Endothelial cell of umbilical vein (primary cell): ENCODE data around the gene TMEM19. TPM values are rescaled to one million over a fixed set of nuclear protein-coding genes. Genes with fewer than 3 reads are reported as not detected.

Experiments used
- BruUV-seq: library from RNA; stranded (reverse); fragments of 400-500 nt; replicated peaks from 2 replicates; lab custom pipeline; 2021; lab: Mats Ljungman, UMichigan
- CTCF ChIA-PET: fragments of 300-600, 350-600 bp; sonication (Branson Sonifier 250); formaldehyde crosslinking; loops from one replicate; lab custom pipeline; 2021; ENCODE audit warnings: antibody characterized with exemption, inconsistent platforms; lab: Charles Lee
- POLR2A ChIA-PET: fragments of 300-600, 350-600 bp; sonication (Branson Sonifier 250); formaldehyde crosslinking; loops from one replicate; lab custom pipeline; 2021; ENCODE audit warnings: antibody characterized with exemption, inconsistent platforms; lab: Charles Lee
- DNase-seq: peaks from one replicate; pipeline ENCODE4 v3.0.0-alpha.2; 2011; ENCODE audit warnings: low read depth, low spot score
- FAIRE-seq: peaks from 2 replicates; lab custom pipeline; 2011; peaks lifted over from hg19 to GRCh38; lab: Jason Lieb, UNC
- H2AFZ ChIP-seq: 2 replicates; pipeline ENCODE4 v1.6.0; 2012; ENCODE audit warnings: low read depth, low read length, control low read depth, inconsistent platforms
- H3K27ac ChIP-seq: 2 replicates; pipeline ENCODE4 v1.5.1; 2011; ENCODE audit warnings: low read depth, mild to moderate bottlenecking, control low read depth, low read length, moderate library complexity; ENCODE audit not compliant: insufficient read depth
- H3K27me3 ChIP-seq, 2 experiments: 2 replicates each; pipeline versions ENCODE4 v1.6.0 to v1.6.1; 2011; ENCODE audit warnings: low read length in 2 of 2, mixed read lengths in 1 of 2; ENCODE audit not compliant: control insufficient read depth in 2 of 2, insufficient read depth in 2 of 2
- H3K36me3 ChIP-seq, 2 experiments: 2 replicates in 1 of 2; 3 replicates in 1 of 2; pipeline ENCODE4 v1.5.1; 2011; ENCODE audit warnings: low read length in 2 of 2, mild to moderate bottlenecking in 1 of 2, moderate library complexity in 1 of 2; ENCODE audit not compliant: control insufficient read depth in 2 of 2, insufficient read depth in 2 of 2; ENCODE audit errors: extremely low read depth in 1 of 2
- H3K4me1 ChIP-seq: 3 replicates; pipeline ENCODE4 v1.5.1; 2011; ENCODE audit warnings: mild to moderate bottlenecking, low read length; ENCODE audit not compliant: control insufficient read depth, insufficient read depth; ENCODE audit errors: extremely low read depth
- H3K4me2 ChIP-seq: 2 replicates; pipeline ENCODE4 v1.6.1; 2011; ENCODE audit warnings: low read length, control low read depth, mixed read lengths; ENCODE audit not compliant: insufficient read depth
- H3K4me3 ChIP-seq, 3 experiments: fragments of 200-600 bp in 1 of 3; sonication (generic), shearing (Covaris generic) in 1 of 3; replicated peaks in 1 of 3; 2 replicates each; pipeline ENCODE4 v1.5.1; 2011 to 2016; ENCODE audit warnings: control low read depth in 3 of 3, low read length in 3 of 3, mild to moderate bottlenecking in 2 of 3, inconsistent platforms in 1 of 3, low read depth in 1 of 3, moderate library complexity in 1 of 3; ENCODE audit not compliant: insufficient read depth in 1 of 3
- H3K79me2 ChIP-seq: 2 replicates; pipeline ENCODE4 v1.6.0; 2012; ENCODE audit warnings: low read length, inconsistent platforms; ENCODE audit not compliant: control insufficient read depth, insufficient read depth
- H3K9ac ChIP-seq: replicated peaks from 2 replicates; pipeline ENCODE3; 2011; ENCODE audit warnings: low read length, control low read depth; ENCODE audit not compliant: insufficient read depth; ENCODE audit errors: extremely low read depth
- H3K9me1 ChIP-seq: replicated peaks from 3 replicates; pipeline ENCODE4 v1.6.0; 2011; ENCODE audit warnings: mild to moderate bottlenecking, low read length; ENCODE audit not compliant: control insufficient read depth, insufficient read depth; ENCODE audit errors: extremely low read depth
- H3K9me3 ChIP-seq: replicated peaks from 2 replicates; pipeline ENCODE4 v1.5.1; 2012; ENCODE audit warnings: low read length, inconsistent platforms; ENCODE audit not compliant: control insufficient read depth, insufficient read depth
- H4K20me1 ChIP-seq: replicated peaks from 2 replicates; pipeline ENCODE3; 2011; ENCODE audit warnings: mild to moderate bottlenecking, low read length; ENCODE audit not compliant: control insufficient read depth, insufficient read depth; ENCODE audit errors: extremely low read depth
- CTCF ChIP-seq, 2 donors: IDR thresholded peaks; 1 replicate in 1 of 2; 2 replicates in 1 of 2; pipeline ENCODE4 v1.5.1; 2011; ENCODE audit warnings: low read length in 2 of 2, mild to moderate bottlenecking in 2 of 2, moderate library complexity in 2 of 2, control low read depth in 1 of 2, inconsistent platforms in 1 of 2, low read depth in 1 of 2; ENCODE audit not compliant: insufficient read depth in 1 of 2; ENCODE audit errors: extremely low read depth in 1 of 2
- EZH2 ChIP-seq: IDR thresholded peaks from 2 replicates; pipeline ENCODE4 v1.6.1; 2012; ENCODE audit warnings: borderline replicate concordance, low read depth, mild to moderate bottlenecking, moderate library complexity, low read length, inconsistent platforms; ENCODE audit not compliant: severe bottlenecking
- FOS ChIP-seq: IDR thresholded peaks from 2 replicates; pipeline ENCODE4 v1.6.1; 2011; ENCODE audit warnings: mild to moderate bottlenecking, low read length, moderate library complexity, borderline replicate concordance; ENCODE audit not compliant: insufficient read depth
- GATA2 ChIP-seq: IDR thresholded peaks from 2 replicates; pipeline ENCODE4 v1.7.0; 2011; ENCODE audit warnings: low read depth, mild to moderate bottlenecking, moderate library complexity, mixed read lengths, low read length; ENCODE audit not compliant: insufficient read length, insufficient read depth
- JUN ChIP-seq: IDR thresholded peaks from 2 replicates; pipeline ENCODE4 v1.6.1; 2011; ENCODE audit warnings: borderline replicate concordance, low read depth; ENCODE audit not compliant: insufficient read length, insufficient read depth
- MAX ChIP-seq: IDR thresholded peaks from 2 replicates; pipeline ENCODE4 v1.6.1; 2011; ENCODE audit not compliant: insufficient read depth, insufficient read length
- MYC ChIP-seq: IDR thresholded peaks from one replicate; pipeline ENCODE4 v1.6.1; 2011; ENCODE audit warnings: mild to moderate bottlenecking, low read depth, low read length
- POLR2A ChIP-seq: IDR thresholded peaks from 2 replicates; pipeline ENCODE4 v1.6.1; 2012; ENCODE audit warnings: low read depth, mild to moderate bottlenecking, control low read depth, low read length
- POLR2AphosphoS5 ChIP-seq: IDR thresholded peaks from 2 replicates; pipeline ENCODE4 v1.6.1; 2012; ENCODE audit warnings: low read depth, mild to moderate bottlenecking, control low read depth, low read length, moderate library complexity; ENCODE audit not compliant: insufficient read depth
- dilution Hi-C: fragments of 300-500 bp; cut with MboI; formaldehyde crosslinking; loops from one replicate; pipeline ENCODE4 v1.15.0; 2019; ENCODE audit warnings: low sequenced_read_pairs; ENCODE audit not compliant: extremely low pct_ligation_motif_present
- intact Hi-C: fragments of 100-400 bp; cut with micrococcal nuclease; formaldehyde crosslinking; loops from one replicate; pipeline ENCODE4 v1.10.0; 2022
- polyA plus RNA-seq, 4 experiments: library from polyadenylated mRNA; depleted of rRNA in 3 of 4; stranded (reverse) in 3 of 4; unstranded in 1 of 4; fragments of >200 nt; gene quantifications; 2 replicates each; pipeline versions ENCODE4 v1.2.1 to v1.2.3, GENCODE V29; 2011 to 2012; ENCODE audit warnings: missing spikeins in 1 of 4
- total RNA-seq: library from RNA; stranded (reverse); gene quantifications from 2 replicates; pipeline ENCODE4 v1.2.3, GENCODE V29; 2021

Gene TMEM19
- total and polyA plus RNA-seq, 2 donors (not counting 3 experiments of a cell fraction or from before 2014, with no cell fraction given) = 20.4 to 23.8 TPM

GRCh38 chr12:71749666-71750065 is 63.8 kb downstream of the TMEM19 start:
- intact Hi-C loops = no loop called here
- Histone ChIP-seq H3K4me3 (no peak overlapping the region), H3K79me2 (no peaks in the 10 kb centered on the region), H3K9me3 (no peaks in the 10 kb centered on the region), H3K36me3 (no peaks in the 10 kb centered on the region), H3K4me1 (peaks cover 4% of the 10 kb centered on the region), H4K20me1 (no peaks in the 10 kb centered on the region), H3K27me3 (peaks cover 15 to 46% of the 10 kb centered on the region in 2 experiments), H3K9me1 (no peaks in the 10 kb centered on the region), H3K4me2 (no peak overlapping the region), H2AFZ (no peak overlapping the region), H3K9ac (no peak overlapping the region), H3K27ac (no peak overlapping the region)
- no peak for DNase-seq
- CTCF ChIA-PET = interaction anchor here (1.8 to 6.8 kb wide), 3 partner anchors 64 to 334 kb away, joined by 5 to 189 read pairs (median 77); partner anchors contain the start of gene TMEM19
- POLR2A ChIA-PET = no interaction called here
- no peak for FAIRE-seq
- dilution Hi-C loops = no loop called here
- TF ChIP-seq POLR2A = no peak
- no peak for TF ChIP-seq GATA2
- TF ChIP-seq POLR2AphosphoS5 = no peak
- no peak for TF ChIP-seq JUN
- TF ChIP-seq MYC = no peak
- no peak for TF ChIP-seq MAX
- no peak for TF ChIP-seq EZH2
- TF ChIP-seq FOS = no peak
- no peak for TF ChIP-seq CTCF (IDR thresholded peaks at IDR 0.05; ENCODE audit: extremely low read depth in 1 of 2, insufficient read depth in 1 of 2, low read depth in 1 of 2, low read length in 2 of 2)
- no TSS peak for BruUV-seq
